ENCODE results near the gene UBALD2.
A peak's percentile ranks its signal among the peaks of the same experiment; 100 is the strongest.
"Not testable (repeated sequence)": the region's sequence is repeated elsewhere in the genome, so short reads cannot be mapped to it uniquely, and the experiment has no call there.

Gene UBALD2

DNA sequence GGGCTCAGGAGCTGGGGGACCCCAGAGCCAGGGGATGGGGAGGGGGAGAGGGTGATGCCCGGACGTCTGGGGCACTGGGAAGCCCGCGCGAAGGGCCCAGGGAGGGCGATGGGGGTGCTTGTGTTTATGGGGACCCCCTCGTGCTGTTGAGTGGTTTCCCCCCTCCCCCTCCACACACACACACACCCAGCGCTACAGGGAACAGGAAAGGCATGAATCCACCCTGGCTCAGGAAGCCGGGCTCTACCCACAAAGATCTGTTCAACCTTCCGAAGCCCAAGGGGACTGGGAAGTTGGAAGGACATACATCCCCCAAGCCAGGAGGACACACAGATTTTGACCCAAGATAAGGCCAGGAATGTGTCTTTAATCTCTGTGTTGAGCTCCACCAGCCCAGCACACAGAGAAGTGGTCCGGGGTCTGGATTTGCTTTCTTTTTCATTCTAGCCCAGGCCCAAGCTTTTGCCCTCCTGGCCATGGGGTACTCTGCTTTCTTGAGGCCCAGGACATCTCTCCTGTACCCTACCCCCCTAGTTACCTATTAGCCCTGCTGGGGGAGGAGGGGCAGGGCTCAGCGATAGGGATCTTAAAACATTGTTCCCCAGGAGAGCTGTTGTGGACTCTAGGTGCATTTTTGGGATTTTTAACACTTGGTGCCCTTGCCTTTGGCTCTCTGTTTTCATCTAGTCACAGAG is 1.2 kb downstream of the UBALD2 start:
- DNase-seq (ENCODE audit: low spot score), result no peak
- TF ChIP-seq, protein P1, sequence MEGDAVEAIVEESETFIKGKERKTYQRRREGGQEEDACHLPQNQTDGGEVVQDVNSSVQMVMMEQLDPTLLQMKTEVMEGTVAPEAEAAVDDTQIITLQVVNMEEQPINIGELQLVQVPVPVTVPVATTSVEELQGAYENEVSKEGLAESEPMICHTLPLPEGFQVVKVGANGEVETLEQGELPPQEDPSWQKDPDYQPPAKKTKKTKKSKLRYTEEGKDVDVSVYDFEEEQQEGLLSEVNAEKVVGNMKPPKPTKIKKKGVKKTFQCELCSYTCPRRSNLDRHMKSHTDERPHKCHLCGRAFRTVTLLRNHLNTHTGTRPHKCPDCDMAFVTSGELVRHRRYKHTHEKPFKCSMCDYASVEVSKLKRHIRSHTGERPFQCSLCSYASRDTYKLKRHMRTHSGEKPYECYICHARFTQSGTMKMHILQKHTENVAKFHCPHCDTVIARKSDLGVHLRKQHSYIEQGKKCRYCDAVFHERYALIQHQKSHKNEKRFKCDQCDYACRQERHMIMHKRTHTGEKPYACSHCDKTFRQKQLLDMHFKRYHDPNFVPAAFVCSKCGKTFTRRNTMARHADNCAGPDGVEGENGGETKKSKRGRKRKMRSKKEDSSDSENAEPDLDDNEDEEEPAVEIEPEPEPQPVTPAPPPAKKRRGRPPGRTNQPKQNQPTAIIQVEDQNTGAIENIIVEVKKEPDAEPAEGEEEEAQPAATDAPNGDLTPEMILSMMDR (IDR thresholded peaks at IDR 0.05; ENCODE audit: extremely low read depth, insufficient read depth, missing control alignments), result no peak
- in situ Hi-C loops (cut with MboI; ENCODE audit: low pct_unique_long_range_greater_than_20kb, low sequenced_read_pairs, unreplicated experiment), result no loop called here

DNA sequence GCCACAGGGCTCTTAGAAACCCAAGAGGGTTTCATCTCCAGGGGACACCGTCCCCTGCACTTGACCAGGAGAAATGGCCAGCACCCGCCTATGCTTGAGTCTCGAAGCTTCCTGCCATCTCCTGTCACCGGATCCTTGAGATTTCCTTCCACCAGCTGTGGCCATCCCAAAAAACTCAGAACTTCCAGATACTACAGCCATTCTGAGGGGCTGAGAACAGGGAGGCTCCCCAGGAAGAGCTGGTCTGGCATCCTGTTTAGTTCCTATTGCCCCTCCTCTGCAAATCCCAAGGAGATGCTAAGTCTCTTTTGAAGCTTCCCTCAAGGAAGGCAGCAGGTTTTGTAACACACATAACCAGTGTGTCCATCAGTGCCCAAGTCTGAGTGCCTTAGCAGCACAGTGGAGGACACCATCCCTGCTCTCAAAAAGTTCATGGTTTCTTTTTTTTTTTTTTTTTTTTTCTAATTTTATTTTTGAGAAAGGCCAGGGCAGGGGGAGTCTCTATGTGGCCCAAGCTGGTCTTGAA is 2.0 kb downstream of the UBALD2 start:
- DNase-seq (ENCODE audit: low spot score), result no peak
- in situ Hi-C loops (cut with MboI; ENCODE audit: low pct_unique_long_range_greater_than_20kb, low sequenced_read_pairs, unreplicated experiment), result no loop called here
- TF ChIP-seq, protein P1 (IDR thresholded peaks at IDR 0.05; ENCODE audit: extremely low read depth, insufficient read depth, missing control alignments), result no peak

DNA sequence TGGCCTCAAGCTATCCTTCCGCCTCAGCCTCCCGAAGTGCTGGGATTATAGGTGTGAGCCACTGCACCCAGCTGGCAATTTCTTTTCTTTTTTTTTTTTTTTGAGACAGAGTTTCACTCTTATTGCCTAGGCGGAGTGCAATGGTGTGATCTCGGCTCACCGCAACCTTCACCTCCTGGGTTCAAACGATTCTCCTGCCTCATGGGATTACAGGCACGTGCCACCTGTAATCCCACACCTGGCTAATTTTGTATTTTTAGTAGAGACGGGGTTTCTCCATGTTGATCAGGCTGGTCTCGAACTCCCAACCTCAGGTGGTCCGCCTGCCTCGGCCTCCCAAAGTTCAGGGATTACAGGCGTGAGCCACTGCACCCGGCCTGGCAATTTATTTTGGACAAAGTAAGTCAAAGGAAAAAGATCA is 2.4 kb downstream of the UBALD2 start:
- in situ Hi-C loops (cut with MboI; ENCODE audit: low pct_unique_long_range_greater_than_20kb, low sequenced_read_pairs, unreplicated experiment); DNase-seq (ENCODE audit: low spot score): not testable (repeated sequence)

DNA sequence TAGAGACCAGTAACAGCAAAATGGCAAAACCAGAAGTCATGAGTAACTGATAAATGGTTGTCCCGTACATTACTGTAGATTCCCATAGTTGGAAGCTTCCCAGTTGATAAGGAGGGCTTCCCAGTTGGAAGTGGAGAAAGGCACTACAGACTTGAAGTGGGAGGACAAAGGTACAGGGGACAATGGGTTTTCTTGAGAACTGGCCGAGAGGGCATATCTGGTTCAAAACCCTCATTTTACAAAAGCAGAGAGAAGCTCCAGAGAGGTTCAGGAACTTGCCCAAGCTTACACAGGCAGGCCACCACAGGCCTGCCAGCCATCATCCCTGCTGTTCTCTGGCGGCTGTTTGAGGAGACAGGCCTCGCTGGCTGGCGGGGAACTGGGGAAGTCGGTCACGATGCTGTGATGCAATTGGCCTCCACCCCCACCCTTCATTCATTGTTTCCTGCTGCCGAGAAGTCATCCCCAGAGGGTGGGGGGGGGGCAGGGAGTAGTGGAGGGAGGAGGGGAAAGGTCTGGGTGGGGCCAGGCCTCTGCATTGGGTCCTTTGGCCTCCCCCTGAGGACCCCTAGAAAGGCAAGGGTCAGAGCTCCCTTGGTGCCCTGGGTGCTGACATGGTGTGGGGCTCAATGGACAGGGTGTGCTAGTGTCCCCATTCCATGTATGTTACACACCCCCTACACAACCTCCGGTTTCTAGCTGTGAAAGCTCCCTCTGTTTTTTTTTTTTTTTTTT is 3.0 kb downstream of the UBALD2 start:
- peak; percentile 67 for DNase-seq (ENCODE audit: low spot score)
- in situ Hi-C loops (cut with MboI; ENCODE audit: low pct_unique_long_range_greater_than_20kb, low sequenced_read_pairs, unreplicated experiment), result no loop called here
- TF ChIP-seq, protein P1 (IDR thresholded peaks at IDR 0.05; ENCODE audit: extremely low read depth, insufficient read depth, missing control alignments), result no peak

DNA sequence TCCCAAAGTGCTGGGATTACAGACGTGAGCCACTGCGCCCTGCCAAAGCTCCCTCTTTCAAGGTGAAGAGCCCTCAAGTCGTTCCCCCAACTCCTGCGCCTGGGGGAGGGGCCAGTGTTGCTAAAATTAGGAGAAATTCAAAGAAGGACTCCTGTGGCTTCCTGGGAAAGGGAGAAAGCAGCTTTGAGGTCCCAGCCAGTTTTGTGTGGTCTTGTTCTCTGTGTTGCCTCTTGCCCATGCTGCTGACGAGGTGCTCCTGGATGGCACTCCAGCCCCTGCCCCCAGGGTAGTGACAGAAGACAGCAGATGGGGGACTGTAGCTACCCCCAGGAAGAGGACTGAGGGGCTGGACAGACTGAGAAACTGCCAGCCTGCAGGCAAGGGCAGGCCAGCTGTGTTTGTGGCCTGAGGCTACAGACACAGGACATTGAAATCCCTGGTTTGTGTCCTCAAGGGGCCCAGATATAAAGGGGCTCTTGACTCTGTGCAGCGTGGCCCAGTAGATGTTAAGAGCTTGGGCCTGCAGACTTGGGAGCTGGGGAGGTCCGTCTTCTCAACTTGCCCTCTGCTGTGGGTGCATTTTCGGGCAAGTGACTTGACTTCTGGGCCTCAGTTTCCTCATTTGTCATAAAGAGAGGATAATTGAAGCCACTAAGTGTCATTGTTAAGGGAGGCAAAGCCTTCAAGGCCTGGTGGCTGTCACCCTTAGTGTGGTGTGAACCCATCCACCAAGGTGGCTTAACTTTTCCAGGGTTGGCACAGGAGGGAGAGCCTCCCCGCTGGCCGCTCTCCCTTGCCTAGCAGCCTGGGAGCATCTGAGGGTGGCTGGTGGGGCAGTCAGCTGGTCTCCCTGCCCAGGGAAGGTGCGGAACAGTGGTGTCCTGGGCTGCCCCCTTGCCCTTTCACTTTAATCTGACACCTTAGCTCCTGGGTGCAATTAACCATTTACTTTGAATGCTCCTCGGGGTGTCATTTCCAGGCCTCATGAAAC is 4.1 kb downstream of the UBALD2 start:
- TF ChIP-seq, protein P1 (IDR thresholded peaks at IDR 0.05; ENCODE audit: extremely low read depth, insufficient read depth, missing control alignments), result no peak
- no peak for DNase-seq (ENCODE audit: low spot score)
- in situ Hi-C loops (cut with MboI; ENCODE audit: low pct_unique_long_range_greater_than_20kb, low sequenced_read_pairs, unreplicated experiment), result no loop called here

DNA sequence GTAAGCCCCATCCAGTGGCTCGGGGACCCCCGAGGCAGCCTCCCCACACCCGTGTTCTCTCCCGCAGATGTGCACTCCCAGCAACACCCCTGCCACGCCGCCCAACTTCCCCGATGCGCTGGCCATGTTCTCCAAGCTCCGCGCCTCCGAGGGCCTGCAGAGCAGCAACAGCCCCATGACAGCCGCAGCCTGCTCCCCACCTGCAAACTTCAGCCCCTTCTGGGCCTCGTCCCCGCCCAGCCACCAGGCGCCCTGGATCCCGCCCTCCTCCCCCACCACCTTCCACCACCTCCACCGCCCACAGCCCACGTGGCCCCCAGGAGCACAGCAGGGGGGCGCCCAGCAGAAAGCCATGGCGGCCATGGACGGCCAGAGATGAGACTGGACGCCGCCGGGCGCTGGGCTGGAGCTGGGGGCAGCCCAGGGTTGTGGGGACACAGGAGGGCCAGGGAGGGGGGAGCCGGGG is 5.0 kb downstream of the UBALD2 start:
- DNase-seq (ENCODE audit: low spot score), result no peak
- TF ChIP-seq, protein P1 (IDR thresholded peaks at IDR 0.05; ENCODE audit: extremely low read depth, insufficient read depth, missing control alignments), result no peak
- in situ Hi-C loops (cut with MboI; ENCODE audit: low pct_unique_long_range_greater_than_20kb, low sequenced_read_pairs, unreplicated experiment), result no loop called here
